Neural cell (in vitro differentiated cells): ENCODE measurements around the gene MRPL22. TPM values are rescaled to one million over a fixed set of nuclear protein-coding genes. Genes with fewer than 3 reads are reported as not detected.
"Not testable (repeated sequence)": the region's sequence is repeated elsewhere in the genome, so short reads cannot be mapped to it uniquely, and the experiment has no call there.

Experiments used
- H2AFZ ChIP-seq: fragments of 200-600, 300-800 bp; sonication (generic), shearing (Covaris generic); 2 replicates; pipeline ENCODE4 v1.6.0; 2014; ENCODE audit warnings: low read depth, mild to moderate bottlenecking, antibody characterized with exemption, low read length, moderate library complexity
- H3F3A ChIP-seq: fragments of 200-600 bp; shearing (Covaris generic); 2 replicates; pipeline ENCODE4 v1.6.1; 2016; ENCODE audit warnings: mild to moderate bottlenecking, moderate library complexity, mixed read lengths, antibody characterized with exemption, low read length; ENCODE audit not compliant: insufficient read depth, poor library complexity, severe bottlenecking
- H3K27ac ChIP-seq: fragments of 200-600, 300-800 bp; sonication (generic), shearing (Covaris generic); 2 replicates; pipeline ENCODE4 v1.5.1; 2014; ENCODE audit warnings: mild to moderate bottlenecking, low read length, moderate library complexity
- H3K27me3 ChIP-seq: fragments of 300-800, 200-600 bp; sonication (generic), shearing (Covaris generic); 2 replicates; pipeline ENCODE4 v1.6.0; 2014; ENCODE audit warnings: mild to moderate bottlenecking, low read depth, low read length, moderate library complexity; ENCODE audit not compliant: insufficient read depth
- H3K36me3 ChIP-seq: fragments of 300-800, 200-600 bp; sonication (generic), shearing (Covaris generic); 2 replicates; pipeline ENCODE4 v1.5.1; 2014; ENCODE audit warnings: mild to moderate bottlenecking, antibody characterized with exemption, low read length, moderate library complexity; ENCODE audit not compliant: insufficient read depth
- H3K4me2 ChIP-seq: fragments of 300-800, 200-600 bp; sonication (generic), shearing (Covaris generic); 2 replicates; pipeline ENCODE4 v1.6.0; 2014; ENCODE audit warnings: mild to moderate bottlenecking, low read length
- H3K4me3 ChIP-seq: fragments of 300-800, 200-600 bp; sonication (generic), shearing (Covaris generic); 2 replicates; pipeline ENCODE4 v1.5.1; 2014; ENCODE audit warnings: mild to moderate bottlenecking, low read length, moderate library complexity
- H3K79me2 ChIP-seq: fragments of 200-600 bp; shearing (Covaris generic); replicated peaks from 2 replicates; pipeline ENCODE4 v1.6.0; 2014; ENCODE audit warnings: mild to moderate bottlenecking, low read length, moderate library complexity; ENCODE audit not compliant: insufficient read depth
- H3K9ac ChIP-seq: fragments of 300-800, 200-600 bp; sonication (generic), shearing (Covaris generic); 2 replicates; pipeline ENCODE4 v1.6.1; 2016; ENCODE audit warnings: mild to moderate bottlenecking, low read length, mixed read lengths
- H3K9me2 ChIP-seq: fragments of 200-600 bp; shearing (Covaris generic); 2 replicates; pipeline ENCODE4 v1.6.1; 2016; ENCODE audit warnings: mild to moderate bottlenecking, low read length, mixed read lengths; ENCODE audit not compliant: insufficient read depth
- H3K9me3 ChIP-seq: fragments of 200-600, 300-800 bp; sonication (generic), shearing (Covaris generic); 2 replicates; pipeline ENCODE4 v1.6.1; 2016; ENCODE audit warnings: mild to moderate bottlenecking, mixed run types, low read length, moderate library complexity, mixed read lengths
- H4K20me1 ChIP-seq: fragments of 200-600 bp; shearing (Covaris generic); 2 replicates; pipeline ENCODE4 v1.6.1; 2016; ENCODE audit warnings: mild to moderate bottlenecking, mixed run types; ENCODE audit not compliant: insufficient read depth
- CTCF ChIP-seq: fragments of 450-650 bp; IDR thresholded peaks from 2 replicates; pipeline ENCODE4 v1.5.1; 2014; ENCODE audit warnings: antibody characterized with exemption, mild to moderate bottlenecking, moderate library complexity; ENCODE audit not compliant: poor library complexity, severe bottlenecking
- EP300 ChIP-seq: fragments of 450-650 bp; conservative IDR thresholded peaks from 2 replicates; pipeline ENCODE4 v1.6.1; 2014; ENCODE audit warnings: antibody characterized with exemption, mild to moderate bottlenecking, moderate library complexity; ENCODE audit not compliant: poor library complexity, severe bottlenecking
- EZH2 ChIP-seq: fragments of 200-600, 300-800 bp; shearing (Covaris generic), sonication (generic); IDR thresholded peaks from 2 replicates; pipeline ENCODE4 v1.6.1; 2014; ENCODE audit warnings: antibody characterized with exemption, low read length, borderline replicate concordance, mild to moderate bottlenecking; ENCODE audit not compliant: insufficient read depth, poor library complexity, severe bottlenecking
- MXI1 ChIP-seq: fragments of 450-650 bp; conservative IDR thresholded peaks from 2 replicates; pipeline ENCODE4 v1.6.1; 2014; ENCODE audit warnings: antibody characterized with exemption, mild to moderate bottlenecking; ENCODE audit not compliant: poor library complexity, severe bottlenecking
- POLR2AphosphoS5 ChIP-seq: IDR thresholded peaks from 2 replicates; pipeline ENCODE4 v1.6.1; 2012
- RAD21 ChIP-seq: fragments of 450-650 bp; conservative IDR thresholded peaks from 2 replicates; pipeline ENCODE4 v1.6.1; 2014; ENCODE audit warnings: antibody characterized with exemption, mild to moderate bottlenecking, moderate library complexity
- REST ChIP-seq: IDR thresholded peaks from 2 replicates; pipeline ENCODE4 v1.6.1; 2012; ENCODE audit warnings: borderline replicate concordance
- SMC3 ChIP-seq: fragments of 450-650 bp; conservative IDR thresholded peaks from 2 replicates; pipeline ENCODE4 v1.6.1; 2014; ENCODE audit warnings: antibody characterized with exemption, mild to moderate bottlenecking, moderate library complexity; ENCODE audit not compliant: poor library complexity
- TAF1 ChIP-seq: IDR thresholded peaks from 2 replicates; pipeline ENCODE4 v1.6.1; 2012; ENCODE audit warnings: low read depth
- polyA plus RNA-seq: library from polyadenylated mRNA; depleted of rRNA; stranded (reverse); fragments of >200 nt; gene quantifications from 2 replicates; pipeline ENCODE4 v1.2.3, GENCODE V29; 2014

MRPL22 gene
- polyA plus RNA-seq, 1 donor from 2014 or later = 28.0 TPM

- Histone ChIP-seq H3K4me2 (no peak overlapping the region), H3F3A (no peaks in the 10 kb centered on the region), H2AFZ (no peak overlapping the region), H3K9me2 (no peaks in the 10 kb centered on the region), H3K9me3 (no peaks in the 10 kb centered on the region), H3K9ac (no peak overlapping the region), H3K27ac (no peak overlapping the region), H3K27me3 (no peaks in the 10 kb centered on the region), H4K20me1 (no peaks in the 10 kb centered on the region), H3K79me2 (no peaks in the 10 kb centered on the region), H3K4me3 (no peak overlapping the region), H3K36me3 (no peaks in the 10 kb centered on the region)
- TF ChIP-seq POLR2AphosphoS5 = no peak
- TF ChIP-seq MXI1 = no peak
- TF ChIP-seq EP300 = no peak
- TF ChIP-seq RAD21 = no peak
- TF ChIP-seq CTCF = no peak
- TF ChIP-seq TAF1 = no peak
- TF ChIP-seq SMC3 = no peak
Measured at GRCh38 chr5:155004138-155004744, 63.4 kb downstream of the MRPL22 start.

DNA sequence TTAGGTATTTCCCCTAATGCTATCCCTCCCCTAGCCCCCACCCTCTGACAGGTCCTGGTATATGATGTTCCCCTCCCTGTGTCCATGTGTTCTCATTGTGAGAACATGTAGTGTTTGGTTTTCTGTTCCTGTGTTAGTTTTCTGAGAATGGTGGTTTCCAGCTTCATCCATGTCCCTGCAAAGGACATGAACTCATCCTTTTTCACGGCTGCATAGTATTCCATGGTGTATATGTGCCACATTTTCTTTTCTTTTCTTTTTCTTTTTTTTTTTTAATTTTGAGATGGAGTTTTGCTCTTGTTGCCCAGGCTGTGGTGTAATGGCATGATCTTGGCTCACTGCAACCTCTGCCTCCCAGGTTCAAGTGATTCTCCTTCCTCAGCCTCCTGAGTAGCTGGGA lies 65.4 kb downstream of the MRPL22 start:
- H3K9me2 ChIP-seq, H3K4me2 ChIP-seq, H3K36me3 ChIP-seq, H3K9ac ChIP-seq, H3K79me2 ChIP-seq, H3K27ac ChIP-seq, H3K27me3 ChIP-seq, H4K20me1 ChIP-seq, H3K4me3 ChIP-seq, H3K9me3 ChIP-seq, H3F3A ChIP-seq, H2AFZ ChIP-seq: not testable (repeated sequence)

DNA sequence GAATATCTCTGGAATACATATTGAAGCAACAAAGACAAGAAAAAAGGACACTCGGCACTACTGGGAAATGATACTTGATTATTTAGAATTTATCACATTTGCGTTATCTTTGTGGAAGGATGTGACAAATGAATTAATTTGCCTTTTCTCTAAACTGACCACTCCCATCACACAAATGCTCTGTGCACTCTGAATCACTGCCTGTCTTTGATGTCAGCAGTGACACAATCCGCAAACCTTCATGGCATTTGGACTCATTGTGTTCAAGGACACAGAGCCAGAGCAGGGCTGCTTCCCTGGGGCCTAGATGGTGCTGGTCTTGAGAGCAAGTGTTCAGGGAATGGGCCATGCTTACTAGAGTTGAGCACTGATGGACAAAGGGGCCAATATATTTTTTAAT lies 67.8 kb downstream of the MRPL22 start:
- H4K20me1 ChIP-seq = no peaks in the 10 kb centered on the region
- no peaks in the 10 kb centered on the region for H3F3A ChIP-seq
- no peaks in the 10 kb centered on the region for H3K9me3 ChIP-seq
- no peaks in the 10 kb centered on the region for H3K27me3 ChIP-seq
- no peak for TF ChIP-seq EZH2
- TF ChIP-seq REST = no peak
- TF ChIP-seq SMC3 = no peak
- TF ChIP-seq POLR2AphosphoS5 = no peak
- no peak for TF ChIP-seq RAD21
- no peak for TF ChIP-seq EP300
- TF ChIP-seq TAF1 = no peak
- TF ChIP-seq MXI1 = no peak
- TF ChIP-seq CTCF = no peak
- no peak overlapping the region for H3K4me2 ChIP-seq
- no peaks in the 10 kb centered on the region for H3K36me3 ChIP-seq
- H2AFZ ChIP-seq = no peak overlapping the region
- H3K9me2 ChIP-seq = no peaks in the 10 kb centered on the region
- H3K79me2 ChIP-seq = no peaks in the 10 kb centered on the region
- H3K4me3 ChIP-seq = no peak overlapping the region
- no peak overlapping the region for H3K27ac ChIP-seq
- no peak overlapping the region for H3K9ac ChIP-seq
